Astrocyte of the spinal cord (primary cell): Measurements from ENCODE around the gene MYT1.
A peak's percentile ranks its signal among the peaks of the same experiment; 100 is the strongest.
"Not testable (repeated sequence)": the region's sequence is repeated elsewhere in the genome, so short reads cannot be mapped to it uniquely, and the experiment has no call there.

ENCODE experiments used
- DNase-seq: peaks from one replicate; pipeline ENCODE4 v3.0.0; 2011; ENCODE audit warnings: low read depth, low spot score
- H3K4me3 ChIP-seq: 2 replicates; pipeline ENCODE4 v1.5.1; 2011; ENCODE audit warnings: low read depth, mild to moderate bottlenecking, low read length, moderate library complexity
- in situ Hi-C: cut with HindIII; loops from 2 replicates; pipeline ENCODE4 v1.10.0; 2017; ENCODE audit warnings: low sequenced_read_pairs
- TF ChIP-seq, protein P1 (sequence below): IDR thresholded peaks from 2 replicates; pipeline ENCODE4 v1.5.1; 2012; ENCODE audit warnings: low read depth, mild to moderate bottlenecking, low read length, inconsistent platforms

Gene MYT1

DNA sequence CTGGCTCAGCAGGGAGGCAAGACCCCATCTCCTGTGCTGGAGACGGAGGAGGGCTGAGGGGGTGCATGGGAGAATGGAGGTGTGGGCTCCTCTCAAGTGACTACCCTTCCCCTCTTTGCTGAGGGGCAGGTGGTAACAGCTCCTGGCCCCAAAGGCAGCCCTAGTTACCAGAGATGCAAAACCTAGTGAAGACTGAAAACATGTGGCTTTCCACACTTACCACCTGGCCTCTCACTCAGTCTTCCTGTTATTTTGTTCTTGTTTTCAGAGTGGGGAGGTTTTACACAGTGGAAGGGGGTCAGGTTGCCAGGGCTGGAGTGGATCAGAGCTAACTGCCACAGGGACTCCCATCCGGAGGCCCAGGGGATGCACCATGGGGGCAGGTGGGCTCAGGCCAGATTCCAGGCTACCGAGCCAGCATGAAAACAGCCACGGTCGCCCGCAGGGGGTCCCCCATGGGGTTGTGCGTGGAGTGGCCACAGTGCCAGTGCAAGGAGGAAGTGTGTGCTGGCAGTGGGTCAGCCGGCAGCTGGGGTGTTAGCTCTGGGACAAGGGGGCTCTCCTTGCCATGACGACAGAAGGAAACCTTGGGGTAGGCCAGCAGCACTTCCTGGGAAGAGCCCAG lies 21.1 kb downstream of the MYT1 start:
- no peak for DNase-seq
- in situ Hi-C loops = no loop called here
- no peak overlapping the region for H3K4me3 ChIP-seq
- TF ChIP-seq, protein P1, sequence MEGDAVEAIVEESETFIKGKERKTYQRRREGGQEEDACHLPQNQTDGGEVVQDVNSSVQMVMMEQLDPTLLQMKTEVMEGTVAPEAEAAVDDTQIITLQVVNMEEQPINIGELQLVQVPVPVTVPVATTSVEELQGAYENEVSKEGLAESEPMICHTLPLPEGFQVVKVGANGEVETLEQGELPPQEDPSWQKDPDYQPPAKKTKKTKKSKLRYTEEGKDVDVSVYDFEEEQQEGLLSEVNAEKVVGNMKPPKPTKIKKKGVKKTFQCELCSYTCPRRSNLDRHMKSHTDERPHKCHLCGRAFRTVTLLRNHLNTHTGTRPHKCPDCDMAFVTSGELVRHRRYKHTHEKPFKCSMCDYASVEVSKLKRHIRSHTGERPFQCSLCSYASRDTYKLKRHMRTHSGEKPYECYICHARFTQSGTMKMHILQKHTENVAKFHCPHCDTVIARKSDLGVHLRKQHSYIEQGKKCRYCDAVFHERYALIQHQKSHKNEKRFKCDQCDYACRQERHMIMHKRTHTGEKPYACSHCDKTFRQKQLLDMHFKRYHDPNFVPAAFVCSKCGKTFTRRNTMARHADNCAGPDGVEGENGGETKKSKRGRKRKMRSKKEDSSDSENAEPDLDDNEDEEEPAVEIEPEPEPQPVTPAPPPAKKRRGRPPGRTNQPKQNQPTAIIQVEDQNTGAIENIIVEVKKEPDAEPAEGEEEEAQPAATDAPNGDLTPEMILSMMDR = no peak

DNA sequence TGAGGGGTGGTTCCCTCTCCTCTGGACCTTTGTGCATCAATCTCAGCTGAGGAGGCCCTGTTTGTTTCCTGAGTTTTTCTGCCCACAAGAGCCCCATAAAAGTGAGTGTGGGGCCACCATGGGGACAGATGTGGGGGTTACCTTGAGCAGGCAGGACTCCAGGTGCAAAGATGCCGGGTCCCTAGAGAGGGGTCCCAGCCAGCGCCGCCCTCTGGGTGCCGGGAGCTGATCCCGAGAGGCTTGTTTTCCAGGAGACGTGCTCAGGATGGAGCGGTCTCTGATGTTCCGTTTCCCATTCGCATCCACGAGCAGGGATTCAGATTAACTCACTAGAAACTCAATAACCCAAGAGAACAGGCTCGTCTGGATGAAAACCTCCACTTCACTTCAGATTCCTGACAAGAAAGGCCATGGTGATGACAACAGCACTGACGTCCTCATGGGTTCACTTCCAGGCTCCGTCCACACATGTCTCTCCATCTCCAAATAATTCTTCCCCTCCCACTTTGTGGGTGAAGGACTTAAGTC lies 21.9 kb downstream of the MYT1 start:
- DNase-seq = no peak
- H3K4me3 ChIP-seq = no peak overlapping the region
- in situ Hi-C loops = no loop called here
- TF ChIP-seq, protein P1 = no peak

DNA sequence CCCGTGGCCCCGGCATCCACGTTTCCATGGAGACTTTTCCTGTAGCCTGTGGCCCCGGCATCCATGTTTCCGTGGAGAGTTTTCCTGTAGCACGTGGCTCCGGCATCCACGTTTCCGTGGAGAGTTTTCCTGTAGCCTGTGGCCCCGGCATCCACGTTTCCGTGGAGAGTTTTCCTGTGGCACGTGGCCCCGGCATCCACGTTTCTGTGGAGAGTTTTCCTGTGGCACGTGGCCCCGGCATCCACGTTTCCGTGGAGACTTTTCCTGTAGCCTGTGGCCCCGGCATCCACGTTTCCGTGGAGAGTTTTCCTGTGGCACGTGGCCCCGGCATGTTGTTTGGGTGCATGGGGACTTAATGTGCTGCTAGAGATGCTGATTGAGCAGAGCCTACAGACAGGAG lies 23.0 kb downstream of the MYT1 start:
- DNase-seq, H3K4me3 ChIP-seq, in situ Hi-C loops: not testable (repeated sequence)

DNA sequence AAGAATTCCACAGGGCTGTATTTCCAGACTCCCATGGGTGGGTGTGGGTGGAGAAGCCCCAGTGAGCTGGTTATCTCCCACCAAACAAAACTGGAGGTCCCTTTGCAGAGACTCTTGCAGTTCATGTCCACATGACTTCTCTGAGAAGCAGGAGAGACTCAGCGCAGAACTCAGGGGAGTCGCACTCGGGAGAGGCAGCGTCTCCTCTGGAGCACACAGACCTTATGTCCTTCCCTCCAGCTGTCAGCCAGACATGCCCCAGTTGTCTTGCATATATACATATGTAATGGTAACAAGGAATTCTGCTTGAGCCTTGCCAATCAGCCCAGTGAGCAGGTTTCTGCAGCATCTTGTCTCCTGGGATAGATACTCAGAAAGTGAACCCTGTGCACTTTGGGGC lies 23.8 kb downstream of the MYT1 start:
- no peak overlapping the region for H3K4me3 ChIP-seq

DNA sequence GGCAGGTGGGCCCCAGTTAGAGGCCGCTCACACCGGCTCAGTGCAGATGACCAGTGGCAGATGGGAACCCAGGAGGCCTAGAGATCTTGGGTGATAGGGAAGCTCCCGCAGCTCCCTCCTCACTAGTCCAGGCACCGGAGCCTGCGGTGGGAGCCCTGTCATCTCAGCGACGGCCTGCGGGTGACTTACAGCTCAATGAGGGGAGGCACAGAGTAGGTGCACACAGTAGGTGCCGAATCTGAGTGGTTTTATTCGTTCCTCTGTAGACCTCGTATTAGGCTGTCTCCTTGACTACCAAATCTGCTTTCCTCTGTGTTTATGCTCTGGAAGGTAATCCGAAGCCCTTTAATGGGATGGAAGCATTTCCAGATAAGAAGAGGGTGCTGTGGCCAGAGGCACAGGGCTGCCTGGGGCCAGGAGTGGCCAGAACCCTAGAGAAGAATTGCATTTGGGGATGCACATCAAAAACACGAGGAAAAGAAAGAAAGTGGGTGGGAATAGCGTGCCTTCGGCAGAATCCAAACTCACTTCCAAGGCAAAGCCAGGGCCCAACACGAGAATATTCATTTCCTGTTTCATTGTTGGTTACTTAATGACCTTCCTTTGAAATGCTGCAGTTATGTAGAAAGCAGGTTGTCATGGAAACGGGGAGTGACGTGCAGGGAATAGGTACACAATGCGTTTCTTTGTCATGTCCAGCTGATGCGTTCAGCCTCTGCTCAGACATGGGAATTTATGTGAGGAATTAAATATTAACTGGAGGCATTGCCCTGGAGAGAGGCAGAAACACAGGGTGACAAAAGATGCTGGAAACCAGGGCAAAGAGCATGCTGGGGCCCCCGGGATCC lies 24.7 kb downstream of the MYT1 start:
- H3K4me3 ChIP-seq = no peak overlapping the region
- peak; percentile 36 for DNase-seq
- in situ Hi-C loops = no loop called here
- TF ChIP-seq, protein P1 = no peak

More for the DNA sequence above, 23.8 kb downstream of the MYT1 start:
- TF ChIP-seq, protein P1 = no peak
- in situ Hi-C loops = no loop called here
- no peak for DNase-seq

DNA sequence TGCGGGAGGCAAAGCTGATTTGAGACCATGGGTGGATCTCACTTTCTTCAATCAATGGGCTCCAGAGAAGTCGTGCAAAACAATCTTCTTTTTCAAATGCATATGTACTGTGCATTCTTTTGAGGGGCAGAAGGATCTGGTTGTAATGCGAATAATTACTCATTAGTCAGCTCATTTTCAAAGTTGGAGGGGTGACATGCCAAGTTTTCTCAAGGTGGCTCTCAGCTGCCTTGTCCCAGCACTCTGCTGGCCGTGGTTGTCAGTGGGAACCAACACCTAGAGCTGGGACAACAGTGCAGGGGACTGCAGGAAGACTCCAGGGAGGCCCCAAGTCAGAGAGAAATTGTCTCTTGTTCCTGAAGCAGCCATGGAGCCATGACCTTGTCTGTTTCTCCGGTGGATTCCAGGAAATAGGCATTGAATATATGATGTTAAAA lies 25.3 kb downstream of the MYT1 start:
- TF ChIP-seq, protein P1 = no peak
- in situ Hi-C loops = no loop called here
- H3K4me3 ChIP-seq = no peak overlapping the region
- no peak for DNase-seq

DNA sequence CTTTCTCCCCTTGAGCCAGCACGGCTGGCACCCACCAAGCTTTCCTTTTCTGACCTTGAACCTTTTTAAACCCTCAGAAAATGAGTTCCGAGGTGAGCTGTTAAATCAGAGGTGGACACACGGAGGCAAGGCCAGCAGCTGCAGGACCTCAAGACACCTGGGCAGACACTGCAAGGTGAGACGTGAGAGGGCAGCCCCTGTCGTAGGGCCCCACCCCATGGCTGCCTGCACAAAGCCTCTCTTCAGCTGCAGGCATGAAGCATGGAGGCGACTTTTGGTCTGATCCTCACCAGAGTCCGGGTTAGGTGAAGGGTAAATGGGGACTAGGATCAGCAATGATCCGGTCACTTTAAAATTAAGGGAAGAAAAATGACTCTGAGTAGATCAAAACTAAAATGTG lies 25.7 kb downstream of the MYT1 start:
- DNase-seq = no peak
- no peak overlapping the region for H3K4me3 ChIP-seq
- in situ Hi-C loops = no loop called here
- TF ChIP-seq, protein P1 = no peak
